ENCODE results near the gene AGFG1.
"Not testable (repeated sequence)": the region's sequence is repeated elsewhere in the genome, so short reads cannot be mapped to it uniquely, and the experiment has no call there.

The AGFG1 gene

GRCh38 chr2:227534714-227535113 is 62.8 kb downstream of the AGFG1 start:
- no peak for DNase-seq (ENCODE audit: low read depth, low spot score)

GRCh38 chr2:227536445-227536844 is 64.5 kb downstream of the AGFG1 start:
- no peak for DNase-seq (ENCODE audit: low read depth, low spot score)

GRCh38 chr2:227539465-227539956 is 67.6 kb downstream of the AGFG1 start:
- no peak for DNase-seq (ENCODE audit: low read depth, low spot score)

GRCh38 chr2:227540352-227540751 is 68.4 kb downstream of the AGFG1 start:
- DNase-seq (ENCODE audit: low read depth, low spot score): not testable (repeated sequence)

- DNase-seq (ENCODE audit: low read depth, low spot score): peak; percentile 4
Observed at GRCh38 chr2:227545990-227546389, 74.0 kb downstream of the AGFG1 start.

- DNase-seq (ENCODE audit: low read depth, low spot score): no peak
Observed at GRCh38 chr2:227551836-227552235, 79.9 kb downstream of the AGFG1 start.

- no peak for DNase-seq (ENCODE audit: low read depth, low spot score)
Observed at GRCh38 chr2:227562581-227562980, 90.6 kb downstream of the AGFG1 start.

GRCh38 chr2:227565080-227565479 is 93.1 kb downstream of the AGFG1 start:
- no peak for DNase-seq (ENCODE audit: low read depth, low spot score)

- no peak for DNase-seq (ENCODE audit: low read depth, low spot score)
Observed at GRCh38 chr2:227566012-227566411, 94.1 kb downstream of the AGFG1 start.

GRCh38 chr2:227568852-227569169 is 96.9 kb downstream of the AGFG1 start:
- DNase-seq (ENCODE audit: low read depth, low spot score): no peak

- no peak for DNase-seq (ENCODE audit: low read depth, low spot score)
Observed at GRCh38 chr2:227570615-227571014, 98.7 kb downstream of the AGFG1 start.

GRCh38 chr2:227576110-227576509 is 104.2 kb downstream of the AGFG1 start:
- no peak for DNase-seq (ENCODE audit: low read depth, low spot score)

GRCh38 chr2:227576812-227577211 is 104.9 kb downstream of the AGFG1 start:
- no peak for DNase-seq (ENCODE audit: low read depth, low spot score)

- DNase-seq (ENCODE audit: low read depth, low spot score): no peak
Observed at GRCh38 chr2:227577555-227577954, 105.6 kb downstream of the AGFG1 start.

- DNase-seq (ENCODE audit: low read depth, low spot score): no peak
Observed at GRCh38 chr2:227578642-227579041, 106.7 kb downstream of the AGFG1 start.

- no peak for DNase-seq (ENCODE audit: low read depth, low spot score)
Observed at GRCh38 chr2:227579791-227580190, 107.8 kb downstream of the AGFG1 start.

- no peak for DNase-seq (ENCODE audit: low read depth, low spot score)
Observed at GRCh38 chr2:227582369-227582768, 110.4 kb downstream of the AGFG1 start.

- no peak for DNase-seq (ENCODE audit: low read depth, low spot score)
Observed at GRCh38 chr2:227592694-227593387, 120.9 kb downstream of the AGFG1 start.

GRCh38 chr2:227595797-227596196 is 123.8 kb downstream of the AGFG1 start:
- DNase-seq (ENCODE audit: low read depth, low spot score): no peak

GRCh38 chr2:227597036-227597435 is 125.1 kb downstream of the AGFG1 start:
- DNase-seq (ENCODE audit: low read depth, low spot score): no peak

- no peak for DNase-seq (ENCODE audit: low read depth, low spot score)
Observed at GRCh38 chr2:227597998-227598397, 126.0 kb downstream of the AGFG1 start.

- not testable (repeated sequence) for DNase-seq (ENCODE audit: low read depth, low spot score)
Observed at GRCh38 chr2:227598835-227599503, 127.0 kb downstream of the AGFG1 start, which contains the start of gene SCYGR2. SCYGR2 (plus strand) TSS chr2:227598893; CDS start chr2:227598893, 0 bp downstream.

- DNase-seq (ENCODE audit: low read depth, low spot score): no peak
Observed at GRCh38 chr2:227602358-227602757, 130.4 kb downstream of the AGFG1 start.
